ENCODE results near the gene LAMTOR4. TPM values are rescaled to one million over a fixed set of nuclear protein-coding genes. Genes with fewer than 3 reads are reported as not detected.
"Not testable (repeated sequence)": the region's sequence is repeated elsewhere in the genome, so short reads cannot be mapped to it uniquely, and the experiment has no call there.

The LAMTOR4 gene
- total and polyA plus RNA-seq, 4 experiments from 2014 or later: 178 to 501 (median 306) TPM

DNA sequence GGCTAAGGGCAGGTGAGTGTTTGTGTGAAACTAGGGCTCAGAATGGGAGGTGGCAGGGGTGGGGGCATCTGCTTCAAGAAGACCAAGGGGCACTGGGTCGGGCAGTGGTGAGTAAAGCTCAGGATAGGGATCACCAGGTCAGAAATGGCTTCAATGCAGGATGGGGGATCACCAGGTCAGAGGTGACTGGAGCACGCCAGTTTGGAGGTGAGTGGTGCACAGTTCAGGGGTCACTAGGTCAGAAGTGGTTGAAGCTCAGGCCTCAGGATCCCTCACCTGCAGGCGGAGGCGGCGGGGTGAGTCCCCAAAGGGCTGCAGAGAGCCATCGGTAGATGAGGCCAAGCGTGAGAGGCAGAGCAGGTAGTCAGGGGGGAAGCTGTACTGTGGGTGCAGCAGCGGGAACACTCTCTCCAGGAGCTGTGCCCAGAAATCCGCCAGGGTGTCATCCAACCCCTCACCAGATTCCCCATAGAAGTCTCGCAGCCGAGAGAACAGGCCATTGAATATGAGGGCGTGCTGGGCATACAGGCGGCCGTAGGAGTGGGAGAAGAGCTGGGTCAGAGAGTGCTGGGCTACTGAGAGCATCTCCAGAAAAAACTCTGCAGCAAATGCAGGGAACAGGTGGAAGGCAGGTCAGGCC is 26.7 kb downstream of the LAMTOR4 start:
- peaks cover 2 to 3% of the 10 kb centered on the region in 2 donors for H3K27me3 Mint-ChIP-seq
- POLR2A ChIA-PET (ENCODE audit: partially characterized antibody): interaction anchor here (1.0 to 4.8 kb wide), 3 partner anchors 17 to 46 kb away, joined by 4 to 30 read pairs (median 9); partner anchors contain the start of gene TRAPPC14
- intact Hi-C loops (cut with micrococcal nuclease): loop anchor here (5.0 kb wide), 1 partner anchor 37 kb away; no protein-coding TSS in a partner anchor
- peak overlapping the region in 5 of 8 donors; percentile 51 to 80 (median 63) for H3K4me3 Mint-ChIP-seq
- H3K4me1 ChIP-seq (ENCODE audit: insufficient read depth, low read length): peaks cover 33% of the 10 kb centered on the region
- CTCF ChIA-PET (ENCODE audit: partially characterized antibody): interaction anchor here (2.6 kb wide), 1 partner anchor 10 kb away, joined by 9 read pairs; no protein-coding TSS in a partner anchor
- no peak overlapping the region for H3K27ac ChIP-seq (ENCODE audit: low read depth, low read length)
- no peak for DNase-seq
- no peaks in the 10 kb centered on the region for H3K9me3 ChIP-seq (ENCODE audit: control insufficient read depth in 1 of 2, low read length in 2 of 2)
- no peak overlapping the region for H3K4me3 ChIP-seq (ENCODE audit: low read length in 2 of 2)
- H3K36me3 Mint-ChIP-seq: no peaks in the 10 kb centered on the region
- peaks cover 0 to 2% (median 0%) of the 10 kb centered on the region in 8 donors for H3K9me3 Mint-ChIP-seq
- no peaks in the 10 kb centered on the region for H3K36me3 ChIP-seq (ENCODE audit: insufficient read depth, low read length)
- peaks cover 20 to 43% (median 29%) of the 10 kb centered on the region in 4 donors for H3K4me1 Mint-ChIP-seq
- no peaks in the 10 kb centered on the region for H3K27me3 ChIP-seq (ENCODE audit: insufficient read depth, low read length)
- peak overlapping the region in 6 of 7 donors; percentile 12 to 83 (median 53) for H3K27ac Mint-ChIP-seq

DNA sequence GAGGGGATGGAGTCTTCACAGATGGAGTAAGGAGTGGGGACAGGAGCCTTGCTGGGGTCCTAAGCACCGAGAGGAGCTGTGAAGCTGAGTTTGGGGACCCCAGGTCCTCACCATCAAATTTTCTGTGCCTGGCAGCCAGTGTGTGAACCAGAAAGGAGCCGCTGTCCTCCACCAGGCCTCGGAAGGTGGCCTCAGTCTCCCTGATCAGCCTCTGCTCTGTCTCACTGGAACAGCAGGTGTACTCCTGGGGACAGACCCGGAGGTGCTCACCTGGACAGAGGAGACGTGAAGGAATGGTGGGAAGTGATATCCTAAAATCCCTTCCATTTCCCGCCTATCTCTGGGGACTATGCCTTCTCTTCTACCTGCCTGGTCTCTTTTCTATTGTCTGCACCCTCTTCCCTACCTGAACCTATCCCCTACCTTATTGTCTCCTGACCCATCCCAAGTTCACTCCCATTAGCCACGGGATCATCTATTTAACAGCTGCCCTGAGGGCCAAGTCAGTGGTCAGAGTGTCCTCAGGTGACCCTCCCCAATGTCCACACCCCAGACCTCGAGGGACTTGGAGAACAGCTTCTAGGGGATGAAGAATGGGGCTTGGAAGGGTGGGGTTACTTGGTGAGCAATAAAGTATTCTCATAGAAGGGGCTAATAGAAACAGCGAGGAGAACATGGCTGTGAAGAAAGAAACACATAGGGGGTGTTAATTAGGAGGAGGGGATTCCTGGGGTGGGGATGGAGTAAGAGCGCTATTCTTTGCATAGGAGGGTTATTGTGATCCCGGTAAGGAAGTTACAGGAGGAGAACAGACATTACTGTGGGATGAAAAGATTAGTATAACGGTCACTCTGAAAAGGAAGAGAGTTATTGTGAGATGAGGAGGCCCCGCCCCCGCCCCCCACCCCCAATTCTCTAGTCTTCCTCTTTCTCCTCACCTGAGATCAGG is 27.7 kb downstream of the LAMTOR4 start:
- peaks cover 32% of the 10 kb centered on the region for H3K4me1 ChIP-seq (ENCODE audit: insufficient read depth, low read length)
- no peak for DNase-seq

DNA sequence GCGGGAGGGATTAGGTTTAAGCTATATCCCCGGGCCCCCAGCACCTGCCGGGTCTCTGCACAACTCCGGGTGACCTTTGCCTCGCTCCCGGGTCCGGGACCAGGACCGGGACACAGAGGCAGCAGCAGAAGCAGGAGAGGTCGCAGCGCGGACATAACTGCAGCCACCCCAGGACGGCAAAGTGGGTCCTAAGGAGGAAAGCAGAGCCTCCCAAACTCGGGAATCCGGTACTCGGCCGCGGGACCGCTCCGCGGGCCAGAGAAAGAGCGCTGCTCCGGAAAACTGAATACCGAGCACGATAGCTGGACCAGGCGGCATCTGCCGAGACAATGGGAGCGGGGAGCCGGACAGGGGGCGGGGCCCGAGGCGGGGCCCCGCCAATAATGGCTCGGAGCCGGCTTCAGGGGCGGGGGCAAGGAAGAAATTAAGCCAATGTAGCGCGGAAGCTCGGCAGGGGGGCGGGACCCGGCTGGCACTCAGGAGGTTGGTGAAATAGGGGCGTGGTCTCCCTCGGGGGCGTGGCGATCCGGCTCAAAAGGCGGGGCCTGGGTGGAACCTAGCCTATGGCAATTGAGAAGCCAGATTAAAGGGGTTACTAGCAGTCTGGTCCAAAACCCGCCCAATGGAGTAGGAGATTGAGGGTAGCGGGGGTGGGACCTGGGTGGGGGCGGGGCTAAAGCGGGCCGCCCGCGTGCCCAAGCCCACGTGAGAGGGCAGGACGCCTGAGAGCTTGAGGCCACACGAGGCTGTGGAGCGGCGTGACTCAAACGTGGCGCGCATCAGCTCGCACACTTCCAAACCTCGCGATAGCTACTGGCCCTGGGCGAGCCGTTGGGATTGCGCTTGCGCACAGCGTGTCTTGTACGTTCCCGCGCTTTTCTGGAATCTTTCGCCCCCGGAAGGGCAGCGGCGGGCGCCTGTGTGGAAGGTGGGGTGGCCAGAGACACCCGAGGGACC is 28.6 kb downstream of the LAMTOR4 start, which contains the start of the genes GPC2 and STAG3:
GPC2 (minus strand) TSS at position 337 of the 957 bp plus-strand sequence; CDS start at position 155, 182 bp downstream.
STAG3 (plus strand) TSS at position 874 of the 957 bp plus-strand sequence. CDS start 2,639 bp downstream, outside the sequence.
- no peaks in the 10 kb centered on the region for H3K9me3 ChIP-seq (ENCODE audit: control insufficient read depth in 1 of 2, low read length in 2 of 2)
- peak within 1 kb of the TSS; percentile 35 for H3K27ac ChIP-seq (ENCODE audit: low read depth, low read length)
- peak within 1 kb of the TSS; percentile 66 to 83 (median 80) for H3K4me3 Mint-ChIP-seq
- H3K27me3 ChIP-seq (ENCODE audit: insufficient read depth, low read length): no peaks in the 10 kb centered on the region
- H3K4me1 Mint-ChIP-seq: peaks cover 22 to 50% (median 34%) of the 10 kb centered on the region in 4 donors
- H3K36me3 Mint-ChIP-seq: no peaks in the 10 kb centered on the region
- H3K27me3 Mint-ChIP-seq: no peaks in the 10 kb centered on the region
- POLR2A ChIA-PET (ENCODE audit: partially characterized antibody): interaction anchor here (0.5 to 4.8 kb wide), 16 partner anchors 10 to 258 kb away, joined by 3 to 35 read pairs (median 3); partner anchors contain the start of genes AP4M1, GAL3ST4, LAMTOR4 and TRAPPC14
- H3K4me3 ChIP-seq (ENCODE audit: low read length in 2 of 2): peak within 1 kb of the TSS; percentile 36 to 41
- intact Hi-C loops (cut with micrococcal nuclease): loop anchor here (1.0 to 5.0 kb wide), 4 partner anchors 9 to 35 kb away; partner anchors contain the start of genes GAL3ST4, LAMTOR4 and TRAPPC14
- peak within 1 kb of the TSS; percentile 62 to 91 (median 76) for H3K27ac Mint-ChIP-seq
- CTCF ChIA-PET (ENCODE audit: partially characterized antibody): interaction anchor here (0.6 to 2.6 kb wide), 7 partner anchors 9 to 386 kb away, joined by 3 to 9 read pairs (median 4); partner anchors contain the start of gene GAL3ST4
- no peaks in the 10 kb centered on the region for H3K36me3 ChIP-seq (ENCODE audit: insufficient read depth, low read length)
- peaks cover 30% of the 10 kb centered on the region for H3K4me1 ChIP-seq (ENCODE audit: insufficient read depth, low read length)
- peak; percentile 96 to 97 (median 97) for DNase-seq
- peaks cover 0 to 2% (median 0%) of the 10 kb centered on the region in 8 donors for H3K9me3 Mint-ChIP-seq

More for the DNA sequence above, 27.7 kb downstream of the LAMTOR4 start:
- intact Hi-C loops (cut with micrococcal nuclease): loop anchor here (1.0 to 5.0 kb wide), 4 partner anchors 8 to 36 kb away; partner anchors contain the start of genes GAL3ST4, LAMTOR4 and TRAPPC14
- H3K27me3 ChIP-seq (ENCODE audit: insufficient read depth, low read length): no peaks in the 10 kb centered on the region
- H3K4me1 Mint-ChIP-seq: peaks cover 22 to 46% (median 30%) of the 10 kb centered on the region in 4 donors
- H3K4me3 Mint-ChIP-seq: peak overlapping the region; percentile 66 to 83 (median 80)
- POLR2A ChIA-PET (ENCODE audit: partially characterized antibody): interaction anchor here (0.5 to 4.8 kb wide), 13 partner anchors 9 to 257 kb away, joined by 3 to 35 read pairs (median 4); partner anchors contain the start of genes GAL3ST4, LAMTOR4 and TRAPPC14
- H3K9me3 Mint-ChIP-seq: peaks cover 0 to 2% (median 0%) of the 10 kb centered on the region in 8 donors
- CTCF ChIA-PET (ENCODE audit: partially characterized antibody): interaction anchor here (1.0 to 2.6 kb wide), 5 partner anchors 8 to 46 kb away, joined by 3 to 9 read pairs (median 6); partner anchors contain the start of gene GAL3ST4
- peak overlapping the region in 1 of 2 donors; percentile 41 for H3K4me3 ChIP-seq (ENCODE audit: low read length in 2 of 2)
- H3K36me3 ChIP-seq (ENCODE audit: insufficient read depth, low read length): no peaks in the 10 kb centered on the region
- no peak overlapping the region for H3K27ac ChIP-seq (ENCODE audit: low read depth, low read length)
- H3K9me3 ChIP-seq (ENCODE audit: control insufficient read depth in 1 of 2, low read length in 2 of 2): no peaks in the 10 kb centered on the region
- peaks cover 0 to 2% of the 10 kb centered on the region in 2 donors for H3K27me3 Mint-ChIP-seq
- H3K36me3 Mint-ChIP-seq: no peaks in the 10 kb centered on the region
- peak overlapping the region; percentile 62 to 91 (median 72) for H3K27ac Mint-ChIP-seq

DNA sequence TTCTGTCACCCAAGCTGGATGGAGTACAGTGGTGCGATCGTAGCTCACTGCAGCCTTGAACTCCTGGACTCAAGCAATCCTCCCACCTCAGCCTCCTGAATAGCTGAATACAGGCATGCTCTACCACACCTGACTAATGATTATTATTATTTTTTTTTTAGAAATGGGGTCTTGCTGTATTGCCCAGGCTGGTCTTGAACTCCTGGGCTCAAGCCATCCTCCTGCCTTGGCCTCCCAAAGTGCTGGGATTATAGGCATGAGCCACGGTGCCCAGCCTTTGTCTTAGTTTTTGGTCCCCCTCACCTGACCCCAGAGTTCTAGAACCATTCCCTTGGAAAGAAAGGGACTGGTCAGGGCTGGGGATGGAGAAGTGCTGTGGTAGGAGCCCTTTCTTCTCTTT is 31.4 kb downstream of the LAMTOR4 start:
- H3K9me3 ChIP-seq (ENCODE audit: control insufficient read depth in 1 of 2, low read length in 2 of 2); H3K27ac ChIP-seq (ENCODE audit: low read depth, low read length); DNase-seq; H3K27me3 ChIP-seq (ENCODE audit: insufficient read depth, low read length); H3K27me3 Mint-ChIP-seq; H3K4me3 ChIP-seq (ENCODE audit: low read length in 2 of 2); intact Hi-C loops (cut with micrococcal nuclease); H3K36me3 Mint-ChIP-seq; H3K9me3 Mint-ChIP-seq; H3K36me3 ChIP-seq (ENCODE audit: insufficient read depth, low read length): not testable (repeated sequence)
- H3K4me3 Mint-ChIP-seq: peak overlapping the region in 3 of 8 donors; percentile 45 to 66 (median 47)
- H3K27ac Mint-ChIP-seq: peak overlapping the region in 4 of 7 donors; percentile 29 to 79 (median 50)
- CTCF ChIA-PET (ENCODE audit: partially characterized antibody): interaction anchor here (1.0 to 2.5 kb wide), 7 partner anchors 10 to 227 kb away, joined by 3 to 11 read pairs (median 3); no protein-coding TSS in a partner anchor
- POLR2A ChIA-PET (ENCODE audit: partially characterized antibody): interaction anchor here (0.8 to 1.0 kb wide), 2 partner anchors 32 to 92 kb away, joined by 3 read pairs; partner anchors contain the start of gene LAMTOR4
- H3K4me1 Mint-ChIP-seq: peaks cover 24 to 51% (median 39%) of the 10 kb centered on the region in 4 donors
- peaks cover 30% of the 10 kb centered on the region for H3K4me1 ChIP-seq (ENCODE audit: insufficient read depth, low read length)

DNA sequence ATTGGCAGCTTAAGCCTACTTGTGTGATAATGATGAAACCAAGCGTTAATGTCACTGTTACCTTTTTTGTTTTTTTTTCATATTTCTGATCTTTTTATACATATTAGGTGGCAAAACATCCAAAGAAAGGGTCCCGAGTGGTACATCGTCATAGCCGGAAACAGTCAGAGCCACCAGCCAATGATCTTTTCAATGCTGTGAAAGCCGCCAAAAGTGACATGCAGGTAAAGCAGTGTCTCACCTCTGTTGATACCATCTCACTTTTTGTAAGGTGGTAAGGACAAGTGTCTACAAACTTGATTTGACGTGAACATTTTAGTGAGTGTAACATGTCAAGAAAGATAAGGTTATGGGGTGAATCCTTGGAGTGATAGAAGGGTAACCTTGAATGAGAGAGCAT is 33.9 kb downstream of the LAMTOR4 start:
- H3K36me3 ChIP-seq (ENCODE audit: insufficient read depth, low read length); H3K27ac ChIP-seq (ENCODE audit: low read depth, low read length); H3K4me3 ChIP-seq (ENCODE audit: low read length in 2 of 2); POLR2A ChIA-PET (ENCODE audit: partially characterized antibody); H3K27me3 Mint-ChIP-seq; H3K27me3 ChIP-seq (ENCODE audit: insufficient read depth, low read length); H3K9me3 Mint-ChIP-seq; intact Hi-C loops (cut with micrococcal nuclease); CTCF ChIA-PET (ENCODE audit: partially characterized antibody); H3K36me3 Mint-ChIP-seq; H3K9me3 ChIP-seq (ENCODE audit: control insufficient read depth in 1 of 2, low read length in 2 of 2): not testable (repeated sequence)
- H3K4me1 ChIP-seq (ENCODE audit: insufficient read depth, low read length): peaks cover 20% of the 10 kb centered on the region
- Mint-ChIP-seq H3K4me1 (peaks cover 14 to 37% (median 24%) of the 10 kb centered on the region in 4 donors), H3K27ac (peak overlapping the region in 5 of 7 donors; percentile 24 to 83 (median 58)), H3K4me3 (peak overlapping the region in 2 of 8 donors; percentile 39 to 43)
- DNase-seq: peak in 1 of 5 donors; percentile 21

DNA sequence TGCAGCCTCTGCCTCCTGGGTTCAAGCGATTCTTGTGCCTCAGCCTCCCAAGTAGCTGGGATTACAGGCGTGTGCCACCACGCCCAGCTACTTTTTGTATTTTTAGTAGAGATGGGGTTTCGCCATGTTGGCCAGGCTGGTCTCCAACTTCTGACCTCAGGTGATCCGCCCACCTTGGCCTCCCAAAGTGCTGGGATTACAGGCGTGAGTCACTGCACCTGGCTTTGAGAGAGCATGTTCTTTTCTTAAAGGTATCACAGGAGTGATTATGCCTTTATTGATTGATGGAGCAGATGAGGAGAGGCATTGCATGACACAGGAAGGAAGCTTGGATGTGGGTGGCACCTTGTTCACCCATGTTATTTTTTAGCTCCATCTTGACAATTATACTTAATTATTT is 34.4 kb downstream of the LAMTOR4 start:
- Mint-ChIP-seq H3K27ac (peak overlapping the region in 2 of 7 donors; percentile 58 to 68), H3K4me1 (peaks cover 14 to 32% (median 23%) of the 10 kb centered on the region in 4 donors)
- H3K27ac ChIP-seq (ENCODE audit: low read depth, low read length); DNase-seq; H3K36me3 Mint-ChIP-seq; H3K36me3 ChIP-seq (ENCODE audit: insufficient read depth, low read length); H3K27me3 Mint-ChIP-seq; POLR2A ChIA-PET (ENCODE audit: partially characterized antibody); intact Hi-C loops (cut with micrococcal nuclease); H3K9me3 Mint-ChIP-seq; H3K4me3 ChIP-seq (ENCODE audit: low read length in 2 of 2); H3K27me3 ChIP-seq (ENCODE audit: insufficient read depth, low read length); H3K4me3 Mint-ChIP-seq; H3K9me3 ChIP-seq (ENCODE audit: control insufficient read depth in 1 of 2, low read length in 2 of 2): not testable (repeated sequence)
- H3K4me1 ChIP-seq (ENCODE audit: insufficient read depth, low read length): peaks cover 15% of the 10 kb centered on the region
- CTCF ChIA-PET (ENCODE audit: partially characterized antibody): interaction anchor here (1.3 kb wide), 1 partner anchor 50 kb away, joined by 3 read pairs; no protein-coding TSS in a partner anchor

Measured in CD4-positive, alpha-beta memory T cell (primary cell).